Muscle of leg (tissue), 11 donors: ENCODE data around the gene CPSF3. TPM values are rescaled to one million over a fixed set of nuclear protein-coding genes. Genes with fewer than 3 reads are reported as not detected.

ENCODE experiments used
- DNase-seq: peaks from one replicate; pipeline ENCODE4 v3.0.0; 2013
- H3K27ac ChIP-seq: one replicate; pipeline ENCODE4 v1.5.1; 2013; ENCODE audit warnings: mild to moderate bottlenecking, low read length, control low read depth
- H3K27me3 ChIP-seq: one replicate; pipeline ENCODE4 v1.6.1; 2013; ENCODE audit warnings: low read length; ENCODE audit not compliant: control insufficient read depth, insufficient read depth
- H3K36me3 ChIP-seq: one replicate; pipeline ENCODE4 v1.6.1; 2013; ENCODE audit warnings: low read length; ENCODE audit not compliant: control insufficient read depth, insufficient read depth
- H3K4me1 ChIP-seq: one replicate; pipeline ENCODE4 v1.6.1; 2013; ENCODE audit warnings: low read length; ENCODE audit not compliant: control insufficient read depth, insufficient read depth
- H3K4me3 ChIP-seq: one replicate; pipeline ENCODE4 v1.5.1; 2013; ENCODE audit warnings: low read length, control low read depth
- H3K9me3 ChIP-seq: replicated peaks from 2 replicates; pipeline ENCODE4 v1.6.1; 2013; ENCODE audit warnings: low read depth, low read length; ENCODE audit not compliant: control insufficient read depth
- WGBS: methylation state at CpG from one replicate; pipeline ENCODE4 v1.1.5; 2013; ENCODE audit warnings: missing lambda C conversion rate; ENCODE audit not compliant: insufficient coverage; 5-methylcytosine and 5-hydroxymethylcytosine counted together
- polyA plus RNA-seq, 8 donors: library from polyadenylated mRNA; unstranded; fragments of 120-200 nt; gene quantifications; one replicate each; pipeline versions ENCODE4 v1.2.1 to v1.2.3, GENCODE V29; 2013; ENCODE audit warnings: inconsistent platforms in 1 of 8, low replicate concordance in 1 of 8; ENCODE audit not compliant: insufficient read length in 8 of 8, insufficient read depth in 1 of 8
- total RNA-seq: library from RNA; stranded (reverse); fragments of 120-200 nt; gene quantifications from one replicate; pipeline ENCODE4 v1.2.4, GENCODE V29; 2013

The CPSF3 gene
- total and polyA plus RNA-seq, 9 donors, result 31.3 to 37.8 (median 34.9) TPM

DNA sequence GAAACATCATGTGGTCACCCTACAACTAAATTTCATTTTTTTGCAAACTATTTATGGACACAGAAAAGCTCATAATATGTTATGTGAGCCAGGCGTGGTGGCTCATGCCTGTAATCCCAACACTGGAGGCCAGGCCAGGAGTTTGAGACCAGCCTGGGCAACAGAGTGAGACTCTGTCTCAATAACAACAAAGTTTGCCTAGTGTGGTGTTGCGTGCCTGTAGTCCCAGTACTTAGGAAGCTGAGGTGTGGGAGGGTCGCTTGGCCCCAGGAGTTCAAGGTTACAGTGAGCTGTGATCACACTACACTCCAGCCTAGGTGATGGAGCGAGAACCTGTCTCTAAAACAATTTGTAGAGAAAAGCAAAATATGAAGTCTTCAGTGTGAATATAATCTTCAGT, 56.7 kb downstream of the CPSF3 start:
- DNase-seq, result no peak
- Histone ChIP-seq H3K27me3 (no peaks in the 10 kb centered on the region), H3K4me1 (peaks cover 9% of the 10 kb centered on the region), H3K36me3 (peaks cover 69% of the 10 kb centered on the region), H3K27ac (no peak overlapping the region), H3K4me3 (no peak overlapping the region), H3K9me3 (no peaks in the 10 kb centered on the region)
- 83% methylated on average over 2 of the region's 4 CpGs for WGBS

DNA sequence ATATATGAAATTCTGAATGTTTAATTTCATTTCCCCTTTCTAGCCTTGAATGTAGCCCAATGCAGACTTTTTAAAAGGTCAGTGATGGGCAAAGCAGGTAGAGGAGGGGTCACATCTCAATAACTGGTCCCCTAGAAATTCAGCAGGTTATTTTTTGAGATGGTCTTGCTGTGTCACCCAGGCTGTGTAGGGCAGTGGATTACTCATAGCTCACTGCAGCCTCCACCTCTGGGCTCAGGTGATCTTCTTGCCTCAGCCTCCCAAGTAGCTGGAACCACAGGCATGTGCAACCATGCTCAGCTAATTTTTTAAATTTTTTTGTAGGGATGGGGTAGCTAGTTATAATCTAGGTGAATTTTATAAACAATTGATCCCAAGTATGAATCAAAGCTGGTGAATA, 59.7 kb downstream of the CPSF3 start:
- Histone ChIP-seq H3K27ac (no peak overlapping the region), H3K27me3 (no peaks in the 10 kb centered on the region), H3K4me3 (no peak overlapping the region), H3K4me1 (no peaks in the 10 kb centered on the region), H3K9me3 (no peaks in the 10 kb centered on the region), H3K36me3 (peaks cover 82% of the 10 kb centered on the region)
- no peak for DNase-seq

DNA sequence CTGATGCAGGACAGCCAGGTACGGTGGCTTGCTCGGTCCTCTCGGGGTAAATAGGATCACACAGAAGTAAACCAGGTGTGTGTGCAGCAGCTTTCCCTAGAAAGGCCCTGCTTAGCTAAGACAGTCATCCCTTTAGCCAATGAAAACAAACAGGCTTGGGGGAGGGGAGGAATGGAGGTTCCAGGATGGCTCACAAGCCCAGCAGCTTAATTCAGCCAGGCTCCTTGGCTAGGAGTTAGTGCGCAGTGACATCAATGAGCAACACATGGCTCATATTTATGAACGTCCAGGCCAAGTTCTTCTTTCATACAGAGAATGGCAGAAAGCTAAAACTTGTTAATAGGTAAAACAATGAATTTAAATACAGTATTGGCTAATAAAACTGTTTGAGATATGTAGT, 61.1 kb downstream of the CPSF3 start:
- Histone ChIP-seq H3K27me3 (no peaks in the 10 kb centered on the region), H3K27ac (no peak overlapping the region), H3K4me1 (no peaks in the 10 kb centered on the region), H3K4me3 (no peak overlapping the region), H3K9me3 (no peaks in the 10 kb centered on the region), H3K36me3 (peaks cover 83% of the 10 kb centered on the region)
- no peak for DNase-seq
- 82% methylated on average over 3 of the region's 5 CpGs for WGBS

DNA sequence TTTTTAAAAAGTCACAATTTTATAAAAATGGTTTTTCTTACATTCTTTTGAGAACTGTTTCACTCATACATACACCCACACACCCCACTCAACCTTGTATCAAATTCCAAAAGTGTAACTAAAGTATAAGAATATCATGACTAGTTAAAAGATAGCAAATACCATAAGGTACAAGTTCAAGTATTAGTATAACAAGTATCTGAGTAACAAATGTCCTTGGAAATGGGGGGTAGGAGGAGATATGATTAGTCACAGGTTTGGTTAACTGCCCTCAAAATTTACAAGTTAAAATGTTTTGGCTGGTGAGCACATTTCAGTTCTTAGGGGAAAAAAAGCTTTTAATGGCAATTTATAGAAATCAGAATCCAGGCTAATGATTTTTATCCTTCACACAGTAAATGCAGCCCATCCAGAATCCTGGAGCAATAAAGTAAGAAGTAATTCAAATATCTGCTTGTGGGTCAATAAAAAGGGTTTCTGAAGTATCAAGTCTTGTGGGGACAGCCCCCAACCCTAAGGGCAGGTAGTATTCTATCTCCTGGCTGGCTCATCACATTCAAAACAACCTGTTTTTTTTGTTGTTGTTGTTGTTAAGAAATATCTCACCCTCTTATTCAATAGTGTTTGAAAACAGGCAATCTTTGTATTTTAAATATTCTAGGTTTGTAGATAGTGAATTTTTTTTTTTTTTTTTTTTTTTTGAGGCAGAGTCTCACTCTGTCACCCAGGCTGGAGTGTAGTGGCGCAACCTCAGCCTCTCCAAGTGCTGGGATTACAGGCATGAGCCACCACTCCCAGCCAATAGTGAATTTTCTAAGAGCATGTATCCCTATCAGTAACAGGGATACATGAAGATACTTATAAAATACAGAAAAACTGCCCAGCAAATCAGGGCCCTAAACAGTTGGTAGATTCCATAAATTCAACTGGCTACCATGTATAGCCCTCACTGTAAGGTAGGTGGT, 65.4 kb downstream of the CPSF3 start:
- peaks cover 73% of the 10 kb centered on the region for H3K36me3 ChIP-seq
- WGBS, result no CpG with 5 or more reads among the region's 1 CpG

DNA sequence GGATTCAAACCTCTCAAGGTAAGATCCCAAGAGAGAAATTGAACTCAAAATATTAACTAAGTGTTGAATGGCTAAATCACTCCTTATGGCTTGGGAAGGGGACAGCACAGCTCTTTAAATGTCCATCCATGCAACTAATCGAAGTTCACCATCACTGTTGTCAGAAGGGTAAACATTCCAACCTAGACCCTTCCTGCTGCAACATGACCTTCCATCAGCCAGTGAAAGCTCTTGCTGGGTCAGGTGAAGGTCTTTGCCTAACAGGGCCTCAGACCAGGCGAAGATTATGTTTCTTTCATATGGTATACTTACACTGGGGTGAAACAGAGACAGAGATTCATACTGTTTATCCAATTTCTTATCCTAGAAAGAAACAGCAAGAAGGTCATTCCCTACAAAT, 67.3 kb downstream of the CPSF3 start:
- no peak overlapping the region for H3K27ac ChIP-seq
- no peaks in the 10 kb centered on the region for H3K9me3 ChIP-seq
- DNase-seq, result no peak
- peaks cover 69% of the 10 kb centered on the region for H3K36me3 ChIP-seq
- no peaks in the 10 kb centered on the region for H3K4me1 ChIP-seq
- no peak overlapping the region for H3K4me3 ChIP-seq
- WGBS, result 60% methylated on average over 1 of the region's 2 CpGs
- no peaks in the 10 kb centered on the region for H3K27me3 ChIP-seq

More for the DNA sequence above, 65.4 kb downstream of the CPSF3 start:
- no peak for DNase-seq
- H3K27ac ChIP-seq, result no peak overlapping the region
- no peaks in the 10 kb centered on the region for H3K4me1 ChIP-seq
- no peaks in the 10 kb centered on the region for H3K27me3 ChIP-seq
- H3K9me3 ChIP-seq, result no peaks in the 10 kb centered on the region
- no peak overlapping the region for H3K4me3 ChIP-seq

DNA sequence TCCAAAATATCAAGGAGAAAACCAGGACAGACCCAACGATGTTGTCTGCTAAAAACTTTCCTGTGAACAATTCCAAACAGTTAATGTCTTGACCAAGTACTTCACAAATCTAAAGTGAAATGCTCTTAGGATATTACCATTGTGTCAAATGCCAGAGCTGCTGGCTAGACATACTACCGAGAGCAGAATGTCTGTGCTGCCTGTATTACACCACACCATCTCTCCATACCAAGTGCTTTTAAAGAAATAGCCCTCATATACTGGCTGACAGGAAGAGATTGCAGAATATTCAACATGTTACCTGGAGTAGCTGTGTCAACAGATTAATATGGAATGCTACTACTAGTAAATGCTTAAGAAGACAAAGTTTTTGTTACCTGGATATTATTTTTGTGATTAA, 69.5 kb downstream of the CPSF3 start:
- Histone ChIP-seq H3K4me3 (no peak overlapping the region), H3K4me1 (no peaks in the 10 kb centered on the region), H3K27me3 (no peaks in the 10 kb centered on the region), H3K36me3 (peaks cover 66% of the 10 kb centered on the region), H3K27ac (no peak overlapping the region), H3K9me3 (no peaks in the 10 kb centered on the region)
- no CpG with 5 or more reads among the region's 2 CpGs for WGBS
- DNase-seq, result no peak

DNA sequence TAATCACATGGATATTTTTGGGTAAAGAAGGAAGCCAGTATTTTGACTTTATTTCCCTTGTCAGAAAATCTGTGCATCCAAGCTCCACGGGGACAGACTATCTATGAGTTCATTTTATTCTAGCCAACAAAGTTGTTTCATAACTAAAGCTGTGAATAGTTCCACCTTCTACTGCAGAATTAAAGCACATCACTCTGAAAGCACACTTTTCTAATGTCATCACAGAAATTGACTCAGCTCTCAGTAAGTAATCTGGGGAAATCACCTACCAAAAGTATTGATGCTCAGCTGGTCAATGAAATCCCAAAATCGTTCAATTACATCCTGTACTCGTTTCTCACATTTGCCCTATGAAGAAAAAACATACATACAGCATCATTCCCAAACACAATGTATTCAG, 70.0 kb downstream of the CPSF3 start:
- Histone ChIP-seq H3K36me3 (peaks cover 65% of the 10 kb centered on the region), H3K4me3 (no peak overlapping the region), H3K9me3 (no peaks in the 10 kb centered on the region), H3K4me1 (no peaks in the 10 kb centered on the region), H3K27me3 (no peaks in the 10 kb centered on the region), H3K27ac (no peak overlapping the region)
- DNase-seq, result no peak
- WGBS, result 40% methylated on average over 1 of the region's 3 CpGs

DNA sequence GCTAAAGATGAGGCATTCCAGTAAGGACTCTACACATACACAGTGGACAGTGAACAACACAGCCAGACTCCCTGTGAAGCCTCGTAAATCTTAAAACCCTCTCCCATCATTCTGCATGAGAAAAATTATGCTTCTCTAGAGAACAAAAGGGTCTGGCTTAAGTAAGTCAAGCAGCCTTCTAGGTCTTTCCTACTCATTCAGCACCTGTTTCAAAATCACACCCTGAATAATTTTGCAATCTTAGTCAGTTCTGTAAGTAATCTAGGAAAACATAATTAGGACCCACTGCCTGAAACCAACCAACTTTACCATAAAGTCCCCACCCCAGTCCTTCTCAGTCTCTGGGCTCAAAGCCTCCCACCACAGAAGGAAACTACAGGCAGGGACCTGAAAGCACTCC, 70.6 kb downstream of the CPSF3 start:
- Histone ChIP-seq H3K27ac (no peak overlapping the region), H3K36me3 (peaks cover 60% of the 10 kb centered on the region), H3K27me3 (no peaks in the 10 kb centered on the region), H3K4me1 (no peaks in the 10 kb centered on the region), H3K9me3 (no peaks in the 10 kb centered on the region), H3K4me3 (no peak overlapping the region)
- WGBS, result no CpG with 5 or more reads among the region's 1 CpG
- DNase-seq, result no peak

DNA sequence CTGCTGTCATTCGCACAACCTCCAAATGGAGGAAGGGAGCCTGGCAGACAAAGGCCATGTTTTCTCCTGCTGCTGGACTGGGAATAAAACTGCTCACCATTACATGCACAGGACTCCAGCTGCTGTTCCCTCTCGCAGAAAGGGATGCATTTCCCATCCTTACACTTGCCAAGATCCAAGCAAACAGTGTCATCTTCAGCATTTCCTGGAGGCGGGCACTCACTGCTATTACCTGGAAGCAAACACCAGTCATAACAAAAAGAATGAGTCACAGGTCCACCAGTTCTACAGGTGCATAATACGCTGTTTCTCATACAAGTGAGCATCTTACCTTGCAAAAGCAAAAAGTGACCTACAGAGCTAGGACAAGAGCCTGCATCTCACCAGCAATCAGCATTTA, 73.6 kb downstream of the CPSF3 start:
- Histone ChIP-seq H3K27ac (no peak overlapping the region), H3K9me3 (no peaks in the 10 kb centered on the region), H3K27me3 (no peaks in the 10 kb centered on the region), H3K4me3 (no peak overlapping the region), H3K36me3 (peaks cover 45% of the 10 kb centered on the region), H3K4me1 (no peaks in the 10 kb centered on the region)
- no peak for DNase-seq
- 95% methylated on average over 4 of the region's 4 CpGs for WGBS

DNA sequence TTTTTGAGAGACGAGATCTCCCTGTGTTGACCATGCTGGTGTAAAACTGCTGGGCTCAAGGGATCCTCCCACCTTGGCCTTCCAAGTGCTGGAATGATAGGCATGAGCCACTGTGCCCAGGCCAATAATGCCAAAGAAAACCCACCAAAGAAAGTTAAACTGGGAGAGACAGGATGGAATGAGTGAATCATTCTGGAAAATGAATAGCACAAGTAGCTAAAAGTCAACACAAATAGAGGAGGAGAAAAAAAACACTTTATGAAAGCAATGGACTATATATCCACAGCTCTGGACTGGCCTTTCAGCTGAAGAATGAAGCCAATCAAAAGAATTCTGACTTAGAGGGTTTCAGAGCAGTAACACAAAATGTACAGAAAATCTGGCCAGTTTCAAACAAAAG, 74.8 kb downstream of the CPSF3 start:
- H3K4me3 ChIP-seq, result no peak overlapping the region
- no peak overlapping the region for H3K27ac ChIP-seq
- no peaks in the 10 kb centered on the region for H3K27me3 ChIP-seq
- no CpG with 5 or more reads among the region's 1 CpG for WGBS
- H3K36me3 ChIP-seq, result peaks cover 47% of the 10 kb centered on the region
- no peaks in the 10 kb centered on the region for H3K9me3 ChIP-seq
- H3K4me1 ChIP-seq, result no peaks in the 10 kb centered on the region
- no peak for DNase-seq
